BE2C (cell line): ENCODE results near the gene ATP2A1.

ENCODE experiments used
- DNase-seq: peaks from one replicate; pipeline ENCODE4 v3.0.0-alpha.2; 2020
- H3K27me3 ChIP-seq: fragments of 250-450 bp; sonication (Bioruptor Pico); 2 replicates; pipeline ENCODE4 v1.5.1; 2020; ENCODE audit warnings: mild to moderate bottlenecking
- H3K36me3 ChIP-seq: fragments of 250-450 bp; sonication (Bioruptor Pico); 2 replicates; pipeline ENCODE4 v1.5.1; 2020; ENCODE audit warnings: mild to moderate bottlenecking
- H3K4me1 ChIP-seq: fragments of 250-450 bp; sonication (Bioruptor Pico); 2 replicates; pipeline ENCODE4 v1.5.1; 2020
- H3K4me3 ChIP-seq: 2 replicates; pipeline ENCODE4 v1.5.1; 2011; ENCODE audit warnings: low read depth, low read length
- H3K9me3 ChIP-seq: fragments of 250-450 bp; sonication (Bioruptor Pico); 2 replicates; pipeline ENCODE4 v1.5.1; 2020
- TF ChIP-seq, protein P1 (sequence below): IDR thresholded peaks from 2 replicates; pipeline ENCODE4 v1.5.1; 2012; ENCODE audit warnings: mild to moderate bottlenecking, low read depth, low read length

The ATP2A1 gene

DNA sequence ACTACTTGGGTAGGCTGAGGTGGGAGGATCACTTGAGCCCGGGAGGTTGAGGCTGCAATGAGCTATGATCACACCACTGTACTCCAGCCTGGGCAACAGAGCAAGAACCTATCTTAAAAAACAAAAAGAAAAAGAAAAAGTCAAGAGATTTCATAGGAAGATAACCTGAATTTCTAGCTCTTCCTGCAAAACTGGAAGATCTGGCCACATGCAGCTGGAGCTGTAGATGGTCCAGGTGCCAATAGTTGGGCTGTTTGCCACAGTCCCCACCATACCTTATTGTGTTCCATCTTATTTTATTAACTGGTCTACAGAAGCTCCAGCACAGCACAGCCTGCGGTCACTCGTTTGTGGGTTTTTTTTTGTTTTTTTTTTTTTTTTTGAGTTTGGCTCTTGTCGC, 15.0 kb downstream of the ATP2A1 start:
- no peaks in the 10 kb centered on the region for H3K36me3 ChIP-seq
- TF ChIP-seq, protein P1, sequence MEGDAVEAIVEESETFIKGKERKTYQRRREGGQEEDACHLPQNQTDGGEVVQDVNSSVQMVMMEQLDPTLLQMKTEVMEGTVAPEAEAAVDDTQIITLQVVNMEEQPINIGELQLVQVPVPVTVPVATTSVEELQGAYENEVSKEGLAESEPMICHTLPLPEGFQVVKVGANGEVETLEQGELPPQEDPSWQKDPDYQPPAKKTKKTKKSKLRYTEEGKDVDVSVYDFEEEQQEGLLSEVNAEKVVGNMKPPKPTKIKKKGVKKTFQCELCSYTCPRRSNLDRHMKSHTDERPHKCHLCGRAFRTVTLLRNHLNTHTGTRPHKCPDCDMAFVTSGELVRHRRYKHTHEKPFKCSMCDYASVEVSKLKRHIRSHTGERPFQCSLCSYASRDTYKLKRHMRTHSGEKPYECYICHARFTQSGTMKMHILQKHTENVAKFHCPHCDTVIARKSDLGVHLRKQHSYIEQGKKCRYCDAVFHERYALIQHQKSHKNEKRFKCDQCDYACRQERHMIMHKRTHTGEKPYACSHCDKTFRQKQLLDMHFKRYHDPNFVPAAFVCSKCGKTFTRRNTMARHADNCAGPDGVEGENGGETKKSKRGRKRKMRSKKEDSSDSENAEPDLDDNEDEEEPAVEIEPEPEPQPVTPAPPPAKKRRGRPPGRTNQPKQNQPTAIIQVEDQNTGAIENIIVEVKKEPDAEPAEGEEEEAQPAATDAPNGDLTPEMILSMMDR: no peak
- no peaks in the 10 kb centered on the region for H3K9me3 ChIP-seq
- no peak for DNase-seq
- no peaks in the 10 kb centered on the region for H3K4me1 ChIP-seq
- no peaks in the 10 kb centered on the region for H3K27me3 ChIP-seq
- H3K4me3 ChIP-seq: no peak overlapping the region

DNA sequence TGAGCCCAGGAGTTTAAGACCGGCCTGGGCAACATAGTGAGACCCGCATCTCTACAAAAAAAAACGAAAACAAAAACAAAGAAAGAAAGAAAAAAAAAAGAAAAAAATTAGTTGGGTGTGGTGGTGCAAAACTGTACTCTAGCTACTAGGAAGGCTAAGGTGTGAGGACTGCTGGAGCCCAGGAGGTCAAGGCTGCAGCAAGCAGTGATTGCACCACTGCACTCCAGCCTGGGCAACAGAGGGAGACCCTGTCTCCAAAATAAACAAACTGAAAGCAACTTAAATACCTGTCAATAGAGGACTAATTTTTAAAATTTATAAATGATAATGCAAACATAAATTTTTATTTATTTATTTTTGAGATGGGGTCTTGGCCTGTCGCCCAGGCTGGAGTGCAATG, 17.3 kb downstream of the ATP2A1 start:
- no peak for DNase-seq
- Histone ChIP-seq H3K9me3 (no peaks in the 10 kb centered on the region), H3K27me3 (no peaks in the 10 kb centered on the region), H3K4me1 (no peaks in the 10 kb centered on the region), H3K36me3 (no peaks in the 10 kb centered on the region; the same call in 1 of the 2 replicates), H3K4me3 (no peak overlapping the region)
- TF ChIP-seq, protein P1: no peak

DNA sequence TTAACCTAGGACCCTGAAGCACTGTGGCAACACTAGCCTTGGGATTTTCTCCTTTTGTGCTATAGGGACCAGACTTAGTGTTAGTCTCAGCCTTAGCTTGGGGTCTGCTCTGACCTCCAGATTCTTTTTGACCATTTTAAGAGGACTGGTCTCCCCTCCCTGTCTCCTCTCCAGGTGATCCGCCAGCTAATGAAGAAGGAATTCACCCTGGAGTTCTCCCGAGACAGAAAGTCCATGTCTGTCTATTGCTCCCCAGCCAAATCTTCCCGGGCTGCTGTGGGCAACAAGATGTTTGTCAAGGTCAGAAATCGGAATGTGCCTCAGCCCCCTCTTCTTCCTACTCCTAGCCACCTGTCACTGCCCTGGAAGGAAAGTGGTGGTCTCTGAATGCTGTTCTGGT, 19.5 kb downstream of the ATP2A1 start:
- TF ChIP-seq, protein P1: no peak
- no peaks in the 10 kb centered on the region for H3K27me3 ChIP-seq
- H3K4me1 ChIP-seq: no peaks in the 10 kb centered on the region

DNA sequence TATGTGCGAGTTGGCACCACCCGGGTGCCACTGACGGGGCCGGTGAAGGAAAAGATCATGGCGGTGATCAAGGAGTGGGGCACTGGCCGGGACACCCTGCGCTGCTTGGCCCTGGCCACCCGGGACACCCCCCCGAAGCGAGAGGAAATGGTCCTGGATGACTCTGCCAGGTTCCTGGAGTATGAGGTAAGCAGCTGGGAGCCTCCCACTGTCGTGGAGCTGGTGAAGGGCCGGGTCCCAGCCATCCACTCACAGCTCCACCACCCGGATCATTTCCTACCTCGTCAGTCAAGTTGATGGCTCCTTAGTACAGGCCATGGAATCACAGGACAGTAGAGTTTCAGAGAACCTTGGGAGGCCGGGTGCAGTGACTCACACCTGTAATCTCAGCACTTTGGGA, 20.0 kb downstream of the ATP2A1 start:
- Histone ChIP-seq H3K27me3 (no peaks in the 10 kb centered on the region), H3K36me3 (no peaks in the 10 kb centered on the region; the same call in 1 of the 2 replicates), H3K9me3 (no peaks in the 10 kb centered on the region), H3K4me1 (no peaks in the 10 kb centered on the region), H3K4me3 (no peak overlapping the region)
- no peak for DNase-seq
- TF ChIP-seq, protein P1: no peak

More for the DNA sequence above, 19.5 kb downstream of the ATP2A1 start:
- no peaks in the 10 kb centered on the region; the same call in 1 of the 2 replicates for H3K36me3 ChIP-seq
- no peaks in the 10 kb centered on the region for H3K9me3 ChIP-seq
- no peak for DNase-seq
- no peak overlapping the region for H3K4me3 ChIP-seq

DNA sequence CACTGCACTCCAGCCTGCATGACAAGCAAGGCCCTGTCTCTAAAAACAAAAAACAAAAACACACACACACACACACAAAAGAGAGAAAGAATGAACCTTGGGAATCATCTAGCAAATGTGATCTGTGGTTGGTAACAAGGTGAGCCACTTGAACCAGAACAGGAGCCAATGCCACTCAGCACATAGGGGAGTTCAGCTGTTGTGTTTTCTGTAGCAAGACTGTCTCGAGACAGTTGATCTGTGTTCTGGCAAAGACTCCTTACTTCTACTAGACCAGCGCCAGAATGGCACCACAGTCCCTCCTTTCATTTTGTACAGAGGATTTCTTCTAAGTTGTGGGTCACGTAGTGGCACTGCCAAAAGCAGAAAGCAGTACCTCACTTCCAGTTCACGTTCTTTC, 20.7 kb downstream of the ATP2A1 start:
- no peak overlapping the region for H3K4me3 ChIP-seq
- no peak for DNase-seq
- no peaks in the 10 kb centered on the region; the same call in 1 of the 2 replicates for H3K36me3 ChIP-seq
- H3K9me3 ChIP-seq: no peaks in the 10 kb centered on the region
- H3K27me3 ChIP-seq: no peaks in the 10 kb centered on the region
- H3K4me1 ChIP-seq: no peaks in the 10 kb centered on the region
- TF ChIP-seq, protein P1: no peak

DNA sequence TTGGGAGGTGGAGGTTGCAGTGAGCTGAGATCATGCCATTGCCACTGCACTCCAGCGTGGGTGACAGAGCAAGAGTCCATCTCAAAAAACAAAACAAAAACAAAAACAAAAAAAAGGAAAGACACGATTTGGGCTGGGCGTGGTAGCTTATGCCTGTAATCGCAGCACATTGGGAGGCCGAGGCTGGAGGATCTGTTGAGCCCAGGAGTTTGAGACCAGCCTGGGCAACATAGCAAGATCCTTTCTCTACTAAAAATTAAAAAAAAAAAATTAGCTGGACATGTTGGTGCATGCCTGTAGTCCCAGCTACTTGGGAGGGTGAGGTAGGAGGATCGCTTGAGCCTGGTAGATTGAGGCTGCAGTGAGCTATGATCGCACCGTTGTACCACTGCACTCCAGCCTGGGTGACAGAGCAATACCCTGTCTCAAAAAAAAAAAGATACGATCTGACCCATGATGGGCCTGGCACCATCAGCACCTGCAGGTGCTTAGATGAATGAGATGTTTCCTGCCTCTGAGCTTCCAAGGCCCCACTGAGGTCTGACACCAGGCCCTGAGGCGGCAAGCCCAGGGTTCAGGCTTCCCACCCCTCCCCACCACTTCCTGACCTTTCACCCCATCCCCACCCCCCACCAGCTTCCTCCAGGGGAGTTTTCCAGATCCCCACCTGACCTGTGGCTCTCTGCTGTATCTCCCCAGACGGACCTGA, 21.7 kb downstream of the ATP2A1 start:
- H3K4me1 ChIP-seq: no peaks in the 10 kb centered on the region
- no peaks in the 10 kb centered on the region; the same call in 1 of the 2 replicates for H3K36me3 ChIP-seq
- H3K9me3 ChIP-seq: no peaks in the 10 kb centered on the region
- TF ChIP-seq, protein P1: no peak
- H3K27me3 ChIP-seq: no peaks in the 10 kb centered on the region
- H3K4me3 ChIP-seq: no peak overlapping the region
- no peak for DNase-seq
